AG04449 (cell line): ENCODE results near the gene PCCA.

Source experiments
- CTCF ChIA-PET: fragments of 350-600 bp; formaldehyde crosslinking; extraction: SDS; loops from one replicate; lab custom pipeline; 2021; ENCODE audit warnings: antibody characterized with exemption; lab: Yijun Ruan, JAX
- POLR2A ChIA-PET: fragments of 400-600, 350-600 bp; formaldehyde crosslinking; extraction: SDS; loops from one replicate; lab custom pipeline; 2020; ENCODE audit warnings: antibody characterized with exemption, inconsistent platforms; lab: Yijun Ruan, JAX
- DNase-seq: peaks from one replicate; pipeline ENCODE4 v3.0.0-alpha.2; 2010; ENCODE audit warnings: low read depth, low spot score
- H3K4me3 ChIP-seq: 2 replicates; pipeline ENCODE4 v1.5.1; 2011; ENCODE audit warnings: low read depth, mild to moderate bottlenecking, control low read depth, low read length
- TF ChIP-seq, protein P1 (sequence below): IDR thresholded peaks from one replicate; pipeline ENCODE4 v1.5.1; 2011; ENCODE audit warnings: mild to moderate bottlenecking, moderate library complexity, low read length, control low read depth, inconsistent platforms; ENCODE audit not compliant: insufficient read depth; ENCODE audit errors: missing control alignments

PCCA gene, protein sequence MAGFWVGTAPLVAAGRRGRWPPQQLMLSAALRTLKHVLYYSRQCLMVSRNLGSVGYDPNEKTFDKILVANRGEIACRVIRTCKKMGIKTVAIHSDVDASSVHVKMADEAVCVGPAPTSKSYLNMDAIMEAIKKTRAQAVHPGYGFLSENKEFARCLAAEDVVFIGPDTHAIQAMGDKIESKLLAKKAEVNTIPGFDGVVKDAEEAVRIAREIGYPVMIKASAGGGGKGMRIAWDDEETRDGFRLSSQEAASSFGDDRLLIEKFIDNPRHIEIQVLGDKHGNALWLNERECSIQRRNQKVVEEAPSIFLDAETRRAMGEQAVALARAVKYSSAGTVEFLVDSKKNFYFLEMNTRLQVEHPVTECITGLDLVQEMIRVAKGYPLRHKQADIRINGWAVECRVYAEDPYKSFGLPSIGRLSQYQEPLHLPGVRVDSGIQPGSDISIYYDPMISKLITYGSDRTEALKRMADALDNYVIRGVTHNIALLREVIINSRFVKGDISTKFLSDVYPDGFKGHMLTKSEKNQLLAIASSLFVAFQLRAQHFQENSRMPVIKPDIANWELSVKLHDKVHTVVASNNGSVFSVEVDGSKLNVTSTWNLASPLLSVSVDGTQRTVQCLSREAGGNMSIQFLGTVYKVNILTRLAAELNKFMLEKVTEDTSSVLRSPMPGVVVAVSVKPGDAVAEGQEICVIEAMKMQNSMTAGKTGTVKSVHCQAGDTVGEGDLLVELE

DNA sequence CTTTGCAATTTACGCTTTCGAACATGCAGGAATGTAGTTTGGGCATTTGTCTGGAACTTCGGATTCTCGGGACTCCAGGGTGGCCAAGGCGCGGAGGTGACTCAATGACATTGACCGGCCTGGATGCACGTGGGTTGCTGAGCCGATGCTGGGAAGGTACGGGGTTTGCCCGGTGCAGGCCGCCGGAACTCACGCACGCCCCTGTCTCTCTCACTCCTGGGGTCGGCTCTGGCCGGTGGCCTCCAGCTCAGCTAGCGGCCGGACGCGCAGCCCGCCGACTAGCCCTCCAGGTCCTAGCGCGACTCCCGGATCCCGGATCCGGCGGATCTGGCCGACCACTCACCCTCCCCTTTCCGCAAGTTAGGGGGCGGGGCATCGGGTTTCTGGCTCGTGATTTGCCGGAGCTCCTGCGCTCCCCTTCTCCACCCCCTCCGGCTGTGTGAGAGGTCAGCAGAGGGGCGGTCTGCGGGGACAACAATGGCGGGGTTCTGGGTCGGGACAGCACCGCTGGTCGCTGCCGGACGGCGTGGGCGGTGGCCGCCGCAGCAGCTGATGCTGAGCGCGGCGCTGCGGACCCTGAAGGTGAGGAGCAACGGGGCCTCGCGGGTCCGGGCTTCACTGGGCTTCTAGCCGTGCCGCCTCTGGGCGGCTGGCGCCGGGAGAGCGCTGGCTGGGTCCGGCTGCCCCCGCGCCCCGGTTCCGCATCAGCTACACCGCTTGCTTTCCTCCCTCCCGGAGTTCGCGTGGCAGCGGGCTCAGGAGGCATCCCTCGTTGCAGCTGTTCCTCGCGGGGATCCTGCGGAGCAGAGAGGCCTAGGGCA is at the start of gene PCCA:
Gene PCCA, plus strand, starts transcription at position 450 of the 821 bp plus-strand sequence. Its CDS starts 28 bp downstream, at position 478.
- DNase-seq: peak; percentile 46
- peak within 1 kb of the TSS; percentile 84 for H3K4me3 ChIP-seq
- CTCF ChIA-PET: interaction anchor here (0.6 to 3.8 kb wide), 4 partner anchors 14 to 426 kb away, joined by 3 to 13 read pairs (median 4); no protein-coding TSS in a partner anchor
- POLR2A ChIA-PET: interaction anchor here (0.5 to 1.3 kb wide), 2 partner anchors 10 to 275 kb away, joined by 3 to 4 read pairs; no protein-coding TSS in a partner anchor
- TF ChIP-seq, protein P1, sequence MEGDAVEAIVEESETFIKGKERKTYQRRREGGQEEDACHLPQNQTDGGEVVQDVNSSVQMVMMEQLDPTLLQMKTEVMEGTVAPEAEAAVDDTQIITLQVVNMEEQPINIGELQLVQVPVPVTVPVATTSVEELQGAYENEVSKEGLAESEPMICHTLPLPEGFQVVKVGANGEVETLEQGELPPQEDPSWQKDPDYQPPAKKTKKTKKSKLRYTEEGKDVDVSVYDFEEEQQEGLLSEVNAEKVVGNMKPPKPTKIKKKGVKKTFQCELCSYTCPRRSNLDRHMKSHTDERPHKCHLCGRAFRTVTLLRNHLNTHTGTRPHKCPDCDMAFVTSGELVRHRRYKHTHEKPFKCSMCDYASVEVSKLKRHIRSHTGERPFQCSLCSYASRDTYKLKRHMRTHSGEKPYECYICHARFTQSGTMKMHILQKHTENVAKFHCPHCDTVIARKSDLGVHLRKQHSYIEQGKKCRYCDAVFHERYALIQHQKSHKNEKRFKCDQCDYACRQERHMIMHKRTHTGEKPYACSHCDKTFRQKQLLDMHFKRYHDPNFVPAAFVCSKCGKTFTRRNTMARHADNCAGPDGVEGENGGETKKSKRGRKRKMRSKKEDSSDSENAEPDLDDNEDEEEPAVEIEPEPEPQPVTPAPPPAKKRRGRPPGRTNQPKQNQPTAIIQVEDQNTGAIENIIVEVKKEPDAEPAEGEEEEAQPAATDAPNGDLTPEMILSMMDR: no peak

DNA sequence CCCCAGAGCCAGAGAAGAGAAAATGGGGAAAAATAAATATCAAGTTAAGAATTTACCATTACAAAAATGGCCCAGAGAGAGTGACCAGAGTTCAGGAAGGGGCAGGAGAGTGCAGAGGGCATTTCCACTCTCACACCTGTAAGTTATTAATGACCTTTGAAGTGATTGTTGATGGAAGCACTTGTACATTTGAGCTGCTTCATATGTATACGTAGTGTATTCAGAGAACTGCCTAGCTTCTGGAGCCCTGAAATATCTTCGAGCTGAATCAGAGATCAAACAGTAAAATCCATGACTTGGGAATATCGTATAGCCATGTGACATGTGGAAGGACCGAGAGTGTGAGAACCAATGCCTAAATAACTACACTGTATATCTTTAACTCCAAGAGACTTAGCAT is 49.2 kb upstream of the PCCA start:
- POLR2A ChIA-PET: no interaction called here
- CTCF ChIA-PET: interaction anchor here (1.5 to 2.3 kb wide), 2 partner anchors 196 to 475 kb away, joined by 6 read pairs; no protein-coding TSS in a partner anchor
- TF ChIP-seq, protein P1: no peak

DNA sequence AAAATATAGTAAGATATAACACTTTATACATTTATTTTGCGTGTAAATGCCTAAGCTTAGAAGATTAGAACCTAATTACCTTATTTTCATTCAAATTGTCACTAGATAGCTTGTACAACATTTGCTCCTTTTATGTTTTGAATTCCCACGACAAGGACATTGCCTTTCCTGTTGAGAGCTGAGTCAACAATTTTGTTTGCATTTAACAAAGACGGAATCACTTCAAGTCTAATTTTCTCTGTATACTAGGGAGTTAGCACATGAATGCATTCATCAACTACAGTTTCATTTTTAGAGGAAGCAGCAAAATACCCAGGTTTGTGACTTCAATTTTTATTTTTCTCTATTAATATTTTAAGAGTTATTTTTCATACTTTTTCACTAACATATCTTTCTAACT is 48.7 kb upstream of the PCCA start:
- H3K4me3 ChIP-seq: no peak overlapping the region
- POLR2A ChIA-PET: no interaction called here
- no peak for DNase-seq
- CTCF ChIA-PET: interaction anchor here (1.5 to 2.3 kb wide), 2 partner anchors 195 to 475 kb away, joined by 6 read pairs; no protein-coding TSS in a partner anchor
- TF ChIP-seq, protein P1: no peak

More for the DNA sequence above, 49.2 kb upstream of the PCCA start:
- no peak overlapping the region for H3K4me3 ChIP-seq
- DNase-seq: no peak

DNA sequence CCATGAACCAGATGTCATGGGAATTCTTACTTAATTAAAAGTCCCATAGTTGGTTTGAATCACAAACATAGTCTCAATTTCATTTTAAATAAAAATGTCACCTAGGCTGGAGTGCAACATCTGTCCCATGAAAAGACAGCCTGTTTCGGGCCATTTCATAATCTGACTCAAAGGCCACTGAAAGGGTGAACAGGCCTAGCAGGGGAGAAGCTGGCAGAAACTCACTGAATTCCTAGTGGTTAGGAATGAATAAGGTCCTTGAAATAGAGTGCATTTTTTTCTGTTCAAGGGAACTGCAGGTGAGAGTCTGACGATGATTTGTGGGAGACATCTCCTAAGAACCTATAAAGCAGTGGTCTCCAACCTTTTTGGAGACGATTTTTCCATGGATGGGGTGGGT is 44.0 kb upstream of the PCCA start:
- DNase-seq: no peak
- ChIA-PET CTCF (no interaction called here), POLR2A (no interaction called here)
- TF ChIP-seq, protein P1: no peak
- H3K4me3 ChIP-seq: no peak overlapping the region

DNA sequence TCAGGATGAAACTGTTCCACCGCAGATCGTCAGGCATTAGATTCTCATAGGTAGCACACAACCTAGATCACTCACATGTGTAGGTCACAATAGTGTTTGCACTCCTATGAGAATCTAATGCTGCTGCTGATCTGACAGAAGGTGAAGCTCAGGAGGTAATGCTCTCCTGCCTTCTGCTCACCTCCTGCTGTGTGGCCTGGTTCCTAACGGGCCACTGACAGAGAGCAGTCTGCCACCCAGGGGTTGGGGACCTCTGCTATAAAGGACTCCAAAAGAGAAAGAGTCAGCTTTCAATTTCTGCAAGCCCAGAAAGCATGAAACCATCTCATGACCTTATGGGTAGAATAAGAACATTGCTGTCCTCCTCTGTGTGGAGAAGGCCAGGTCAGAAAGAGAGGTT is 43.5 kb upstream of the PCCA start:
- DNase-seq: no peak
- H3K4me3 ChIP-seq: no peak overlapping the region
- CTCF ChIA-PET: no interaction called here
- POLR2A ChIA-PET: no interaction called here
- TF ChIP-seq, protein P1: no peak
